Measurements from ENCODE around the gene EIF3K. TPM values are rescaled to one million over a fixed set of nuclear protein-coding genes. Genes with fewer than 3 reads are reported as not detected.
"Not testable (repeated sequence)": the region's sequence is repeated elsewhere in the genome, so short reads cannot be mapped to it uniquely, and the experiment has no call there.

EIF3K gene
- total RNA-seq, 6 donors from 2014 or later = 142 to 404 (median 242) TPM

DNA sequence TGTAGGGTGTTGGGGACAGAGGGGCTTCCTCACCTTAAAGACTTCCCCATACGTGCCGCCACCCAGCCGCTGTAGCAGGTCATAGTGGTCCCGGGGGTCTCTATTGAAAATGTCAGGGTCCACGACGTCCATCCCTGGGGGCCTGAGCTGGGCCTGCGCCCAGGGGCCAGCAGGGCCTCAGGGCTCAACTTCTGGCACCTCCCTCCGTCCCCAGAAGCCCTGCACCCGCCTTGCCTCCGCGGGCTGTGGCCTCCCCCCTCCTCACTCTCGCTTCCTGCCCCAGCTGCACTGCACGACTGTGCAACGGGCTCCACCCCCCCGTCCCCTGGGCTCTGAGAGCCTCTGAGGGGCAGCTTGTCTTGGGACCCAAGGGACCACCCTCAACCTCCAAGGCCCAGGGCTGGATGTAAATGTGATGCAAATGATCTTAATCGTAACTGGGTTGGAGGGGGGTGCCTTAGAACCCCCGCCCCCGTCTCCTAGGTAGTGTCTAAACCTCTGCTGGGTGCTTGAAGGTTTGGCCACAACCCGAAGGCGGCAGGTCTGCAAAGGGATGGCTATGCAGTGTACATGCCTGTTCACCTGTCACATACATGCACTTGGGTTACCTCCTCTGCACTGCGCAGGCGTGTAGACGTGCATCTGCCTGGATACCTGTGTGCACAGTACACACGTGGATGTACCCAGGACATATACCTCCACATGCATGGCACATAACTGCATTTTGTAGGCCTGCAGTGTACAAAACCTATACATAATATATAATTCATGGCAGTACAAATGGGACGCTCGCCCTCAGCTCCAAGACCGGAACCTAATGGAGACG lies 1.0 kb upstream of the EIF3K start, which contains the start of gene MAP4K1:
Gene MAP4K1 (minus strand): TSS at position 190 of the 826 bp plus-strand sequence. CDS start 58 bp downstream, at position 132.
- DNase-seq (peak; percentile 37 to 86), ATAC-seq (ENCODE audit: low FRiP score in 2 of 2) (peak; percentile 6 to 11)
- peak within 1 kb of the TSS; percentile 79 to 94 (median 86) for H3K27ac ChIP-seq
- H3K4me1 ChIP-seq = peaks cover 14 to 24% (median 16%) of the 10 kb centered on the region in 4 donors
- H3K27me3 ChIP-seq = no peaks in the 10 kb centered on the region
- no peak for TF ChIP-seq POLR2AphosphoS5 (IDR thresholded peaks at IDR 0.05)
- no peak for TF ChIP-seq POLR2A (IDR thresholded peaks at IDR 0.05)
- TF ChIP-seq EP300 (IDR thresholded peaks at IDR 0.05) = no peak
- TF ChIP-seq CTCF (IDR thresholded peaks at IDR 0.05) = no peak
- H3K4me3 ChIP-seq = peak within 1 kb of the TSS; percentile 38 to 94 (median 85)
- WGBS, 2 donors = 13 to 29% methylated on average over 6 to 25 of the region's 28 CpGs
- H3K9me3 ChIP-seq = no peaks in the 10 kb centered on the region
- peaks cover 4 to 26% (median 25%) of the 10 kb centered on the region in 4 donors for H3K36me3 ChIP-seq

- 16 to 17% methylated on average over 20 to 21 of the region's 21 CpGs for WGBS, 2 donors
Measured at GRCh38 chr19:38619361-38620174, 580 bp downstream of the EIF3K start.

DNA sequence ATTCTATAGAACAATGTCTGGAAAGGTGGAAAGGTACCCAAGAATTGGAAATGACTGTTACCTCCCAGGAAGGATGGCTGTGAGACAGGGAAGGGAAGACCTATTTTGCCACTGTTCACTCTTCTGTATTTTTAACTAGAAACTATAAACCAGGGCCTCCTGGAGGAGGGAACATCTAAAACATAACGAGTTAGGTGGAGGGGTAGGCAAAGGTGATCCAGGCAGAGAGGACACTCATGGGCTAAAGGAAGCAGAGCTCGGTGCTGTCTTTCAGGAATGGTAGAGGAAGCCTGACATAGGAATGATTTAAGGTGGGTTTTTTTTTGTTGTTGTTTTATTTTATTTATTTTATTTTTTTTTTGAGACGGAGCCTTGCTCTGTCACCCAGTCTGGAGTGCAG lies 5.8 kb downstream of the EIF3K start:
- DNase-seq = no peak
- Histone ChIP-seq H3K36me3 (peaks cover 29 to 94% (median 84%) of the 10 kb centered on the region in 4 donors), H3K4me1 (peaks cover 3 to 8% (median 5%) of the 10 kb centered on the region in 4 donors), H3K9me3 (no peaks in the 10 kb centered on the region), H3K27ac (no peak overlapping the region), H3K4me3 (no peak overlapping the region), H3K27me3 (no peaks in the 10 kb centered on the region)
- no peak for ATAC-seq (ENCODE audit: low FRiP score in 2 of 2)
- TF ChIP-seq CTCF (IDR thresholded peaks at IDR 0.05) (no peak), EP300 (IDR thresholded peaks at IDR 0.05) (no peak), POLR2A (IDR thresholded peaks at IDR 0.05) (no peak), POLR2AphosphoS5 (IDR thresholded peaks at IDR 0.05) (no peak)
- WGBS, 2 donors = 89 to 93% methylated on average over 3 of the region's 3 CpGs

More at GRCh38 chr19:38619361-38620174, 580 bp downstream of the EIF3K start:
- Histone ChIP-seq H3K36me3 (peaks cover 15 to 41% (median 40%) of the 10 kb centered on the region in 4 donors), H3K4me1 (peaks cover 14 to 24% (median 16%) of the 10 kb centered on the region in 4 donors), H3K27ac (peak overlapping the region; percentile 79 to 94 (median 86)), H3K27me3 (no peaks in the 10 kb centered on the region), H3K9me3 (no peaks in the 10 kb centered on the region), H3K4me3 (peak overlapping the region; percentile 70 to 94 (median 85))
- ATAC-seq (ENCODE audit: low FRiP score in 2 of 2) = peak in 1 of 2 donors; percentile 3
- no peak for DNase-seq
- TF ChIP-seq POLR2AphosphoS5 (IDR thresholded peaks at IDR 0.05) = no peak
- peak in 1 of 4 donors; percentile 13 for TF ChIP-seq POLR2A (IDR thresholded peaks at IDR 0.05)

DNA sequence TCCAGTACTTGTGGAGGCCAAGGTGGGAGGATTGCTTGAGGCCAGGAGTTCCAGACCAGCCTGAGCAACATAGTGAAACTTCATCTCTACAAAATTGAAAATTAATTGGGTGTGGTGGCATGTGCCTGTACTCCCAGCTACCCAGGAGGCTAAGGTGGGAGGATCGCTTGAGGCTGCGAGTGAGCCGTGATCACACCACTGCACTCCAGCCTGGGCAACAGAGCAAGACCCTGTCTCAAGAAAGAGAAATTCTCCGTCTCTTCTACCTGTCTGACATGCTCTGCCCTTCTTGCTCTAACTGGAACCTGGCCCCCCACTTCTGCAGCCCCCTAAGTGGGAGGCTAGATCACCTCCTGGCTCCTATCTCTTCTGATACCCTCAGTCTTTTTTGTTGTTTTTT lies 7.4 kb downstream of the EIF3K start:
- peaks cover 27 to 91% (median 77%) of the 10 kb centered on the region in 4 donors for H3K36me3 ChIP-seq
- no peaks in the 10 kb centered on the region for H3K9me3 ChIP-seq
- WGBS, 2 donors = 93 to 96% methylated on average over 4 of the region's 4 CpGs
- TF ChIP-seq EP300 (IDR thresholded peaks at IDR 0.05) (no peak), POLR2A (IDR thresholded peaks at IDR 0.05) (no peak), POLR2AphosphoS5 (IDR thresholded peaks at IDR 0.05) (no peak), CTCF (IDR thresholded peaks at IDR 0.05) (no peak)
- no peak for ATAC-seq (ENCODE audit: low FRiP score in 2 of 2)
- no peak for DNase-seq
- H3K4me1 ChIP-seq = peaks cover 0 to 7% (median under 1%) of the 10 kb centered on the region in 4 donors
- no peak overlapping the region for H3K27ac ChIP-seq
- H3K27me3 ChIP-seq = no peaks in the 10 kb centered on the region
- H3K4me3 ChIP-seq = no peak overlapping the region

GRCh38 chr19:38629568-38629967 lies 10.6 kb downstream of the EIF3K start:
- DNase-seq (no peak), ATAC-seq (ENCODE audit: low FRiP score in 2 of 2) (no peak)
- WGBS, 2 donors = 86 to 88% methylated on average over 6 of the region's 6 CpGs
- Histone ChIP-seq H3K36me3 (peaks cover 17 to 75% (median 61%) of the 10 kb centered on the region in 4 donors), H3K4me1 (peaks cover 0 to 21% (median 8%) of the 10 kb centered on the region in 4 donors), H3K27me3 (no peaks in the 10 kb centered on the region), H3K4me3 (no peak overlapping the region), H3K27ac (no peak overlapping the region), H3K9me3 (no peaks in the 10 kb centered on the region)
- TF ChIP-seq CTCF (IDR thresholded peaks at IDR 0.05) = no peak
- no peak for TF ChIP-seq POLR2A (IDR thresholded peaks at IDR 0.05)

DNA sequence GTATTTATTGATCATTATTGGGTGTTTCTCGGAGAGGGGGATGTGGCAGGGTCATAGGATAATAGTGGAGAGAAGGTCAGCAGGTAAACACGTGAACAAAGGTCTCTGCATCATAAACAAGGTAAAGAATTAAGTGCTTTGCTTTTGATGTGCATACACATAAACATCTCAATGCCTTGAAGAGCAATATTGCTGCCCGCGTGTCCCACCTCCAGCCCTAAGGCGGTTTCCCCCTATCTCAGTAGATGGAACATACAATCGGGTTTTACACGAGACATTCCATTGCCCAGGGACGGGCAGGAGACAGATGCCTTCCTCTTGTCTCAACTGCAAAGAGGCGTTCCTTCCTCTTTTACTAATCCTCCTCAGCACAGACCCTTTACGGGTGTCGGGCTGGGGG lies 12.3 kb downstream of the EIF3K start:
- Histone ChIP-seq H3K36me3 (peaks cover 9 to 70% (median 53%) of the 10 kb centered on the region in 4 donors), H3K4me1 (peaks cover 7 to 26% (median 17%) of the 10 kb centered on the region in 4 donors), H3K27ac (peak overlapping the region in 3 of 4 donors; percentile 17 to 58 (median 57))
- not testable (repeated sequence) for H3K4me3 ChIP-seq; H3K9me3 ChIP-seq; H3K27me3 ChIP-seq; ATAC-seq (ENCODE audit: low FRiP score in 2 of 2); DNase-seq
- 47 to 57% methylated on average over 11 of the region's 11 CpGs for WGBS, 2 donors

DNA sequence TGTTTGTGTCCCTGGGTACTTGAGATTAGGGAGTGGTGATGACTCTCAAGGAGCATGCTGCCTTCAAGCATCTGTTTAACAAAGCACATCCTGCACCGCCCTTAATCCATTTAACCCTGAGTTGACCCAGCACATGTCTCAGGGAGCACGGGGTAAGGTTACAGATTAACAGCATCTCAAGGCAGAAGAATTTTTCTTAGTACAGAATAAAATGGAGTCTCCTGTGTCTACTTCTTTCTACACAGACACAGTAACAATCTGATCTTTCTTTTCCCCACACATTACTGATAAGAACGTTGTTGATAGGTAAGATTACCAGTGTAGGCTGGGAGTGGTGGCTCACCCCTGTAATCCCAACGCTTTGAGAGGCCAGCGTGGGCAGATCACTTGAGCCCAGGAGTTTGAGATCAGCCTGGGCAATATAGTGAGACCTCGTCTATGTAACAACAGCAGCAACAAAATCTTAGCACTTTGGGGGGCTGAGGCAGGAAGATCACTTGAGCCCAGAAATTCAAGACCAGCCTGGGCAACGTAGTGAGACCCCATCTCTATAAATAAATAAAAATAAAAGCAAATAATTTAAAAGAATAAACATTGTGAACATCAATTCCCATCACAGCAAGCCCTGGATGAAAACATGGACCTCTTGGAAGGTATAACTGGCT lies 13.0 kb downstream of the EIF3K start:
- ATAC-seq (ENCODE audit: low FRiP score in 2 of 2); H3K4me3 ChIP-seq; H3K9me3 ChIP-seq; DNase-seq; H3K27me3 ChIP-seq: not testable (repeated sequence)
- whole genome bisulfite sequencing, 2 donors = 56 to 57% methylated on average over 7 of the region's 7 CpGs
- peaks cover 14 to 32% (median 23%) of the 10 kb centered on the region in 4 donors for H3K4me1 ChIP-seq
- peaks cover 6 to 65% (median 48%) of the 10 kb centered on the region in 4 donors for H3K36me3 ChIP-seq
- H3K27ac ChIP-seq = peak overlapping the region in 3 of 4 donors; percentile 17 to 65 (median 49)

Data from upper lobe of left lung (tissue), 6 donors.